Mucosa of descending colon (tissue), 3 donors: ENCODE measurements around the gene CMSS1. TPM values are rescaled to one million over a fixed set of nuclear protein-coding genes. Genes with fewer than 3 reads are reported as not detected.
A peak's percentile ranks its signal among the peaks of the same experiment; 100 is the strongest.

ENCODE experiments used
- ATAC-seq: fragments of 200-7000 bp; cut with Tn5 transposase; one replicate; pipeline ENCODE4 v1.9.1; 2020; ENCODE audit warnings: mild to moderate bottlenecking, moderate library complexity
- DNase-seq, 3 donors: peaks; one replicate each; pipeline ENCODE4 v3.0.0-alpha.2; 2020
- H3K36me3 ChIP-seq: fragments of 200-600 bp; one replicate; pipeline ENCODE4 v1.8.0; 2021; ENCODE audit warnings: low read depth, mild to moderate bottlenecking
- H3K4me1 ChIP-seq: fragments of 200-600 bp; one replicate; pipeline ENCODE4 v1.8.0; 2021; ENCODE audit warnings: low read depth, mild to moderate bottlenecking
- H3K4me3 ChIP-seq: fragments of 200-600 bp; one replicate; pipeline ENCODE4 v1.8.0; 2021; ENCODE audit warnings: mild to moderate bottlenecking
- H3K9me3 ChIP-seq: fragments of 200-600 bp; one replicate; pipeline ENCODE4 v1.8.0; 2021; ENCODE audit warnings: mild to moderate bottlenecking
- intact Hi-C, 2 donors: fragments of 100-400 bp; cut with DNase I in 1 of 2; cut with micrococcal nuclease in 1 of 2; formaldehyde crosslinking; loops; one replicate each; pipeline versions ENCODE4 v1.11.0 to v1.11.1; 2022; cut with DNase I, micrococcal nuclease
- total RNA-seq, 3 donors: library from RNA; stranded (reverse); fragmentation: NEBNext Ultra II Directional in 2 of 3; extraction: Animal tissue kit (Norgen Biotek cat#: 25700) in 2 of 3; gene quantifications; one replicate each; pipeline versions ENCODE4 v1.2.1 to v1.2.4, GENCODE V29; 2021 to 2023
- TF ChIP-seq, protein P1 (sequence below): fragments of 200-600 bp; IDR thresholded peaks from one replicate; pipeline ENCODE4 v1.8.0; 2022; ENCODE audit warnings: antibody characterized with exemption, mild to moderate bottlenecking
- donor health status: DM: no; HTN: no; CAD: no; lungs with moderate emphysema.
- donor health status: DM: no; HTN: no; CAD: no.
- donor health status: DM: no; HTN: yes; CAD: no.

Gene CMSS1
- total RNA-seq, 3 donors from 2014 or later: 9.6 to 24.2 (median 13.8) TPM

GRCh38 chr3:100067589-100067988 lies 249.9 kb downstream of the CMSS1 start:
- Histone ChIP-seq H3K36me3 (no peaks in the 10 kb centered on the region), H3K4me1 (peaks cover 5% of the 10 kb centered on the region), H3K4me3 (no peak overlapping the region), H3K9me3 (no peaks in the 10 kb centered on the region)
- intact Hi-C loops: loop anchor here in 1 of 2 donors (10.0 kb wide), 1 partner anchor 187 kb away; no protein-coding TSS in a partner anchor
- TF ChIP-seq, protein P1, sequence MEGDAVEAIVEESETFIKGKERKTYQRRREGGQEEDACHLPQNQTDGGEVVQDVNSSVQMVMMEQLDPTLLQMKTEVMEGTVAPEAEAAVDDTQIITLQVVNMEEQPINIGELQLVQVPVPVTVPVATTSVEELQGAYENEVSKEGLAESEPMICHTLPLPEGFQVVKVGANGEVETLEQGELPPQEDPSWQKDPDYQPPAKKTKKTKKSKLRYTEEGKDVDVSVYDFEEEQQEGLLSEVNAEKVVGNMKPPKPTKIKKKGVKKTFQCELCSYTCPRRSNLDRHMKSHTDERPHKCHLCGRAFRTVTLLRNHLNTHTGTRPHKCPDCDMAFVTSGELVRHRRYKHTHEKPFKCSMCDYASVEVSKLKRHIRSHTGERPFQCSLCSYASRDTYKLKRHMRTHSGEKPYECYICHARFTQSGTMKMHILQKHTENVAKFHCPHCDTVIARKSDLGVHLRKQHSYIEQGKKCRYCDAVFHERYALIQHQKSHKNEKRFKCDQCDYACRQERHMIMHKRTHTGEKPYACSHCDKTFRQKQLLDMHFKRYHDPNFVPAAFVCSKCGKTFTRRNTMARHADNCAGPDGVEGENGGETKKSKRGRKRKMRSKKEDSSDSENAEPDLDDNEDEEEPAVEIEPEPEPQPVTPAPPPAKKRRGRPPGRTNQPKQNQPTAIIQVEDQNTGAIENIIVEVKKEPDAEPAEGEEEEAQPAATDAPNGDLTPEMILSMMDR: no peak
- ATAC-seq (peak; percentile 12), DNase-seq (no peak)

GRCh38 chr3:100068826-100069225 lies 251.2 kb downstream of the CMSS1 start:
- peak; percentile 69 to 88 (median 85) for DNase-seq
- Histone ChIP-seq H3K4me3 (no peak overlapping the region), H3K36me3 (no peaks in the 10 kb centered on the region), H3K4me1 (peaks cover 5% of the 10 kb centered on the region), H3K9me3 (no peaks in the 10 kb centered on the region)
- intact Hi-C loops: loop anchor here in 1 of 2 donors (10.0 kb wide), 1 partner anchor 186 kb away; no protein-coding TSS in a partner anchor
- TF ChIP-seq, protein P1: peak; percentile 62
- ATAC-seq: peak; percentile 92

GRCh38 chr3:100069472-100069871 lies 251.8 kb downstream of the CMSS1 start:
- intact Hi-C loops: loop anchor here in 1 of 2 donors (10.0 kb wide), 1 partner anchor 185 kb away; no protein-coding TSS in a partner anchor
- Histone ChIP-seq H3K4me3 (no peak overlapping the region), H3K36me3 (no peaks in the 10 kb centered on the region), H3K9me3 (no peaks in the 10 kb centered on the region), H3K4me1 (peaks cover 5% of the 10 kb centered on the region)
- TF ChIP-seq, protein P1: no peak
- ATAC-seq (no peak), DNase-seq (no peak)

DNA sequence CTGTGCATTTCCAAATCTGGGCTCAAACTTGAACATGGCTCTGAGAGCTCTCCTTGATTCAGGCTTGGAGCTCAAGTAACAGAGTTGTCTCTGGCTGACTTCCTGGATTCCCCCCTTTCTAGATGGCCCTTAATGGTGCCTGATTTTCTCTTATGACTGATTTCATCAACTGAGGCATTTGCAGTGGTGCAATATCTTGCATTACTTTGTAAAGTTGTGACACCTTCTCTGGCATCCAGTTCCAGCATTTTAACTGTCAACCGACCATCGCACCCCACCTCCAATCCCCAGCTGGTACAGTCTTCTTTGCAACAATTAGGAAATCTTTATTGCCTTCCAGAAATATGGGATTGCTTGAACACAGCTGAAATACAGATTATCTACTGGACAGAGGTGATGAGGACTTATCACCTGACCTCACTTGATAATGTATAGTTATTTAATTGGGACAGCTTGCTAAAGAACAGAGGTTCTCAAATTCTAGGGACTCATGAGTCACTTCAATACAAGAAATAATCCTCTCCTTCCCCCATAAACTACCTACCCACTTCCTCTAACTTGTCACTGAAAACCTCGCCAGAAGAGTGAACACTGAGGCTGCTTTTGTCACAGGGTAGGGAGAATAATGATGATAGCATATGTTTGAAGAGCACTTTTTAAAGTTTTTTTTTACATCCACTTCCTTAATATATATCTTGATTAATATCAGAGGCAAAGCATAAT lies 254.8 kb downstream of the CMSS1 start:
- DNase-seq (no peak), ATAC-seq (peak; percentile 27)
- Histone ChIP-seq H3K9me3 (no peaks in the 10 kb centered on the region), H3K36me3 (no peaks in the 10 kb centered on the region), H3K4me3 (no peak overlapping the region), H3K4me1 (peaks cover 20% of the 10 kb centered on the region)
- intact Hi-C loops: loop anchor here in 1 of 2 donors (10.0 kb wide), 1 partner anchor 182 kb away; no protein-coding TSS in a partner anchor
- TF ChIP-seq, protein P1: no peak

DNA sequence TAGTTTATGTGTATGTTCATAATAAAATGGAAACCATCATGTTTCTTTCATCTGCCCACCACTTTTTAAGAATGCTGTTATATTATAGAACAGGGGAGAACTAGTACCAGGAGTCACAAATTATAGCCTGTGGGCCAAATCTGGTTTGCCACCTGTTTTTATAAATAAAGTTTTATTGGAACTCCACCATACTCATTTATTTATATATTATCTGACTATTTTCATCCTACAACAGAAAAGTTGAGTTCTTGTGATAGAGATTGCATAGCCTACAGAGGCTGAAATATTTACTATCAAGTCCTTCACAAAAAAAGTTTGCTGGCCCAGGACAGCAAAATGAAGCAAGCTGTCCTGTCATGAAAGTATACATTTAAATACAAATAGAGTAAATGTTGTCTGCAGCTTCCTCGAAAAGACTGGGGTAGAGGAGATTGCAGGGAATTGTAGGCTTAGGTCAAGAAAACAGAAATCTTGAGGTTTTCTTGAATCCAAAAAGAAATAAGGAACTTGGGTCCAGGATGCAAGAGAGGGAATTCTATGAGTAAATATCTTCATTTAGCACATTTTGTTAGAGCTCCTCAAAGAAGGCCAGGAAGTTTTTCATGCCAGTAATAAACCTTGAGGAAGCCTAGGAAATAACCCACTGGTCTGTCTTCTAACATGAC lies 255.5 kb downstream of the CMSS1 start:
- Histone ChIP-seq H3K36me3 (no peaks in the 10 kb centered on the region), H3K4me3 (no peak overlapping the region), H3K4me1 (peaks cover 14% of the 10 kb centered on the region), H3K9me3 (no peaks in the 10 kb centered on the region)
- DNase-seq (no peak), ATAC-seq (no peak)
- intact Hi-C loops: loop anchor here in 1 of 2 donors (10.0 kb wide), 1 partner anchor 182 kb away; no protein-coding TSS in a partner anchor
- TF ChIP-seq, protein P1: no peak
